Memory B cell (primary cell): ENCODE results near the gene CHST9.
"Not testable (repeated sequence)": the region's sequence is repeated elsewhere in the genome, so short reads cannot be mapped to it uniquely, and the experiment has no call there.

ENCODE experiments used
- ATAC-seq: fragments of 150-1000 bp; cut with Tn5 transposase; 2 replicates; pipeline ENCODE4 v1.10.0; 2021; ENCODE audit warnings: low read depth, mild to moderate bottlenecking, moderate library complexity
- DNase-seq, 2 donors: peaks; one replicate each; pipeline ENCODE4 v3.0.0; 2022; ENCODE audit warnings: low spot score in 2 of 2
- H3K27ac Mint-ChIP-seq: one replicate; pipeline ENCODE4 v1.8.0; 2022; ENCODE audit warnings: mild to moderate bottlenecking, moderate library complexity, mixed read lengths
- H3K27me3 Mint-ChIP-seq: one replicate; pipeline ENCODE4 v1.8.0; 2022; ENCODE audit warnings: mixed read lengths
- H3K36me3 Mint-ChIP-seq: one replicate; pipeline ENCODE4 v1.8.0; 2022; ENCODE audit warnings: mild to moderate bottlenecking, mixed read lengths
- H3K4me1 Mint-ChIP-seq: one replicate; pipeline ENCODE4 v1.8.0; 2022; ENCODE audit warnings: mixed read lengths
- H3K4me3 Mint-ChIP-seq: one replicate; pipeline ENCODE4 v1.8.0; 2022; ENCODE audit warnings: mild to moderate bottlenecking, moderate library complexity, mixed read lengths
- H3K9me3 Mint-ChIP-seq: one replicate; pipeline ENCODE4 v1.8.0; 2022; ENCODE audit warnings: mixed read lengths

Gene CHST9

DNA sequence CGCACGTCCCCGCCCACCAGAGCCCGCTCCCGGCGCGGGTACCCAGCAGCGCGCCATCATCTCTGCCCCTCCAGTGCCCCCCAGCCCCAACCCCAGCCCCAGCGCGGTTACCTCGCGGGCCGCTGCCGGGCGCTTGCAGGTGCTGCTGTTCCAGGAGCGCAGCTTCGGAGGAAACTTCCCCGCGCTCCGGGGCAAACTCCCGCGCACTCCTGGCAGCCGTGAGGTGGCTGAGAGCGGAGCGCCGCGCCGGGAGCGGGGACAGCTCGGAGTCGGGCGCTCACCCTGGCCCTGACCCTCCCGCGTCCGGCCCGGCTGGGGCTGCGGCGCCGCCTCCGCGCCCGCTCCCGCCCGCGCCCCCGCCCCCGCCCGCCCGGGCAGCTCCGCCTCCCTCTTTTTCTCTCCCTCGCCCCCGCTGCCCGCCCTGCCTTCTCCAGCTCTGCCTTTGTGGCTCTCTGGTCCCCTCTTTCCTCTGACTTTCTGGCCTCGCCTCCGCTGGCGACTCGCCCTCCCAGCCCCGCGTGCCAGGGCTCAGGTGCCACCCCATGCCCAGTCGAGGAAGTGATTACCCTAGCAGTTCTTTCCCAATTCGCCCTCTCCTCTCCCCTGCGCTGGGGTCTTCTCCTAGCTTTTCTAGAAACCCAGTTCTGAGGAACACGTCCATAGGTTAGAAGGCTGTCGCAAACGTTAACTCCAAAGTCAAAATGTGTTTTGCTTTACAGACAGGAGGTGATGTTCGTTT is at the start of gene CHST9:
CHST9 (minus strand) TSS at position 284 of the 739 bp plus-strand sequence. CDS start 42,499 bp downstream, outside the sequence.
- ATAC-seq: no peak

DNA sequence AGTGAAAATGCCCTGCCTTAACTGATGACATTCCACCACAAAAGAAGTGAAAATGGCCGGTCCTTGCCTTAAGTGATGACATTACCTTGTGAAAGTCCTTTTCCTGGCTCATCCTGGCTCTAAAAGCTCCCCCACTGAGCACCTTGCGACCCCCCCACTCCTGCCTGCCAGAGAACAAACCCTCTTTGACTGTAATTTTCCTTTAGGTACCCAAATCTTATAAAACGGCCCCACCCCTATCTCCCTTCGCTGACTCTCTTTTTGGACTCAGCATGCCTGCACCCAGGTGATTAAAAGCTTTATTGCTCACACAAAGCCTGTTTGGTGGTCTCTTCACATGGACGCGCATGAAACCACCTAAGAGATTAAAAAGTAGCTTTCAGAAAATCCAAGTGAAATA is 47.2 kb upstream of the CHST9 start:
- H3K36me3 Mint-ChIP-seq, ATAC-seq, H3K4me1 Mint-ChIP-seq, H3K27ac Mint-ChIP-seq, H3K4me3 Mint-ChIP-seq, DNase-seq, H3K27me3 Mint-ChIP-seq, H3K9me3 Mint-ChIP-seq: not testable (repeated sequence)

More for the DNA sequence above, at the start of gene CHST9:
- peaks cover 2% of the 10 kb centered on the region for H3K9me3 Mint-ChIP-seq
- H3K27me3 Mint-ChIP-seq: peaks cover 8% of the 10 kb centered on the region
- no peaks in the 10 kb centered on the region for H3K36me3 Mint-ChIP-seq
- no peak within 1 kb of the TSS for H3K4me3 Mint-ChIP-seq
- DNase-seq: no peak
- peaks cover 3% of the 10 kb centered on the region for H3K4me1 Mint-ChIP-seq
- no peak within 1 kb of the TSS for H3K27ac Mint-ChIP-seq

- not testable (repeated sequence) for H3K4me3 Mint-ChIP-seq, H3K9me3 Mint-ChIP-seq, H3K36me3 Mint-ChIP-seq, H3K27me3 Mint-ChIP-seq, ATAC-seq, H3K4me1 Mint-ChIP-seq, DNase-seq, H3K27ac Mint-ChIP-seq
Observed at GRCh38 chr18:27231671-27232070, 46.6 kb upstream of the CHST9 start.

DNA sequence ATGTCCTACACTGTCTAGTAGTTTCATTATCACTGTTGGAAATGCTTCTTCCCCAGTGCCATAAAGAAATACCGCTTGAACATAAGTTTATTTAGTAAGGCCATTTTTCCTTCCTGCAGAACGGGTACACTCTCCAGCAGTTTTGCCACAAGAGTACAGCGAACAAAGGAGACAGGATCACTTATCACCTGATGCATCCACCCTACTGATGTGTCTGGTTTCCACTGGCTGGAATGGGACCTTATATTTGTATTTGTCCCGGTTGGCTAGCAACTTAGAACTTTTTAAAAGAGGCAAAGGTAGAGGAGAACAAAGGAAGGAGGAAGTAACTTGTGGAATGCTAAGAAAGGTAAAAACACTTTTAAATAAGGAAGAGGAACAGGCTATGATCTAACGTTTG is 46.1 kb upstream of the CHST9 start:
- not testable (repeated sequence) for H3K27me3 Mint-ChIP-seq, DNase-seq, H3K4me3 Mint-ChIP-seq, H3K36me3 Mint-ChIP-seq, H3K4me1 Mint-ChIP-seq, H3K9me3 Mint-ChIP-seq, H3K27ac Mint-ChIP-seq, ATAC-seq

DNA sequence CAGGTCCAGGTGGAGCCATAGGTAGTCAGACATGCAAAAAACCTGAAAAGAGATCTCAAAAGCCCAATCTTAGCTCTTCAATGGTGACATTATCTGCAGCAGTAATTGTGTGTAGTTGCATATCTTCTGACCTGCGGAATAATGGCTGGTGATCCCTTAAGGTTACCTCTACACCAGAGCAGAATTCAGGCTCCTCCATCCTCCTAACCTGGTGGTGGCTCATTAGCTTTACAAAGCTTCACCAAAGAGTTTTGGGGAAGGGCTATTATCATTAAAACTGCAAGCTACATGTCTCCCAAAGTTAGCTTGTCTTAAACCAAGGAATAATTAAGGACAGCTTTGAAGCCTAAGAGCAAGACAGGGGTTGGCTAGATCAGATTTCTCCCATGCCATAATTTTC is 42.6 kb upstream of the CHST9 start:
- no peak for DNase-seq
- no peaks in the 10 kb centered on the region for H3K27me3 Mint-ChIP-seq
- no peaks in the 10 kb centered on the region for H3K36me3 Mint-ChIP-seq
- H3K9me3 Mint-ChIP-seq: peaks cover 6% of the 10 kb centered on the region
- no peak for ATAC-seq
- no peak overlapping the region for H3K4me3 Mint-ChIP-seq
- no peaks in the 10 kb centered on the region for H3K4me1 Mint-ChIP-seq
- no peak overlapping the region for H3K27ac Mint-ChIP-seq

DNA sequence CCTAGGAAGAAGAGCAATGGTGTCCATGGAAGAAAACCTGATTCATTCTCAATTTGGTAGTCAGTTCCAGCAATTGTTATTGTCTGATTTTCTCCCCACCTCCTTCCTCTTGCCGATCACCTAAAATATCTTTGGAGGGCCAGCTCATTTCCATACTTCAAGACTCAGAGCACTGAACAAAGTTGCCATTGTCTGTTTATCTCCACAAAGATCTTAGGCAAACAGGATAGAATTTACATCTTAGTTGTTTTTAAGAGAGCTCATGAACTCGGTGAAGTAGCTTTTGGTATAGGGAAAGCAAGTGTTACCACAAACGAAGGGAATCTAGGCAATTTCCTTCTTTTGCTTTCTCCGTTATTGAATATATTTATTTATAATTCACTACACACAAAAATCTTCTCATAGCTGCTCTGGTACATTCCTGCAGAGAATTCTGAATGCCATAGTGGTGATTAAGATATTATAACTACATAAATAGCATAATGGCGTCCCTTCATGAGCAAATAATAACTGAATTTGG is 41.5 kb upstream of the CHST9 start:
- Mint-ChIP-seq H3K27me3 (no peaks in the 10 kb centered on the region), H3K9me3 (peaks cover 6% of the 10 kb centered on the region), H3K4me1 (no peaks in the 10 kb centered on the region), H3K27ac (no peak overlapping the region), H3K4me3 (no peak overlapping the region), H3K36me3 (no peaks in the 10 kb centered on the region)
- ATAC-seq: no peak
- no peak for DNase-seq

DNA sequence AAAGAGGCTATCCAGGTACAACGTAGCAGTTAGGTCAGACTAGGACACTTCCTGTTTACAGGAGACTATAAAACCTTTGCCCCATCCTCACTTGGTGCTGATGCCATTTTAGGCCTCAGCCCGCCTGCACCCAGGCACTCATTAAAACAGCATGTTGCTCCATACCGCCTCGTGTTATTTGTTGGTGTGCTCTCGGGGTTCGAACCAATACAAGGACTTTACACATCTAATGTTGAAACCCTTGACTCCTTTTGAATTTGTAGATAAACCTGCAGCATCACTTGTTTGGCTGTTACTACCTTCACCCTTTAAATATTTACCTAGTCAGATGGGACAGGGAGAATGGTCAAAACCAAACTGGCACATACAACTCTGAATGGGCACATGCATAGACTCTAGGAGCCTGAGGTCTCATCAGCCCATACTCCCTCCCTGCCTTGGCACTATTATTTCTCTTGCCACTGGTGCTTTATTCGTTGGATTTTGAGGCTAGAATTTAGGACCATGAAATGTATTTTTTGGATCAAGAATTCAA is 40.9 kb upstream of the CHST9 start:
- ATAC-seq: no peak
- Mint-ChIP-seq H3K9me3 (peaks cover 4% of the 10 kb centered on the region), H3K36me3 (no peaks in the 10 kb centered on the region), H3K4me3 (no peak overlapping the region), H3K27me3 (no peaks in the 10 kb centered on the region), H3K27ac (no peak overlapping the region), H3K4me1 (no peaks in the 10 kb centered on the region)
- no peak for DNase-seq

DNA sequence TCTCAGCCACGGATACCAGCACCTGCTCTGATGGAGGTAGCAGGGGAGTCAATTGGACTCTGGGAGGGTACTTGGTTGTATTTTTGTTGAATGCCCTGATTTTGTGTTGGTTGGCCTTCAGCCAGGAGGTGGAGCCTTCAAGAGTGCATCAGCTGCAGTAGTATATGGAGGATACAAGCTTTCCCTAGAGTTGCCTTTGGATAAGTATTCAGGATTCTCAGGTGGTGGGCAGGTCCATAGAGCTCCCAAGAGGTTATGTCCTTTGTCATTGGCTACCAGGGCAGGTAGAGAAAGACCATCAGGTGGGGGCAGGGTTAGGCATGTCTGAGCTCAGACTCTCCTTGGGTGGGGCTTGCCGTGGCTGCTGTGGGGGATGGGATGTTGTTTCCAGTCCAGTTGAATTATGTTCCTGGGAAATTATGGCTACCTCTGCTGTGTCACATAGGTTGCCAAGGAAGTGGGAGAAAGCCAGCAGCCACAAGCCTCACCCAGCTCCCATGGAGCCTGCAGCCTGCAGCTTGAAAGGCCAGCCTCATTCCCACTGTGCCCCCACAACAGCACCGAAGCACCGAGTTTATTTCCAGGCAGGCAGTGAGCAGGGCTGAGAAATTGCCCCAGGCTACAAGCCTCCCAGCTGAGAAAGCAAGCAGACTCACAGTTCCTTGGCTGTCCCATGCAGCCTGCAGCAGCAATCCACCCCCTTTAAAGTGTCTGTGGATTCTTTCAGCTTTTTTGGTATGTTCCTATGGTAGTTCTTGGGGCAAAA is 38.6 kb upstream of the CHST9 start:
- no peak for ATAC-seq
- H3K4me1 Mint-ChIP-seq: no peaks in the 10 kb centered on the region
- H3K9me3 Mint-ChIP-seq: peaks cover 5% of the 10 kb centered on the region

GRCh38 chr18:27214831-27215230 is 29.7 kb upstream of the CHST9 start:
- H3K36me3 Mint-ChIP-seq: no peaks in the 10 kb centered on the region
- H3K4me1 Mint-ChIP-seq: no peaks in the 10 kb centered on the region
- no peaks in the 10 kb centered on the region for H3K27me3 Mint-ChIP-seq
- DNase-seq: no peak
- H3K4me3 Mint-ChIP-seq: no peak overlapping the region
- no peak for ATAC-seq
- no peak overlapping the region for H3K27ac Mint-ChIP-seq
- H3K9me3 Mint-ChIP-seq: peaks cover 6% of the 10 kb centered on the region

More for the DNA sequence above, 38.6 kb upstream of the CHST9 start:
- H3K27ac Mint-ChIP-seq: no peak overlapping the region
- no peak for DNase-seq
- no peaks in the 10 kb centered on the region for H3K36me3 Mint-ChIP-seq
- no peaks in the 10 kb centered on the region for H3K27me3 Mint-ChIP-seq
- no peak overlapping the region for H3K4me3 Mint-ChIP-seq

GRCh38 chr18:27213123-27213717 is 28.1 kb upstream of the CHST9 start:
- Mint-ChIP-seq H3K27me3 (no peaks in the 10 kb centered on the region), H3K36me3 (no peaks in the 10 kb centered on the region), H3K9me3 (peaks cover 6% of the 10 kb centered on the region), H3K27ac (no peak overlapping the region), H3K4me3 (no peak overlapping the region), H3K4me1 (no peaks in the 10 kb centered on the region)
- ATAC-seq: no peak
- DNase-seq: no peak

DNA sequence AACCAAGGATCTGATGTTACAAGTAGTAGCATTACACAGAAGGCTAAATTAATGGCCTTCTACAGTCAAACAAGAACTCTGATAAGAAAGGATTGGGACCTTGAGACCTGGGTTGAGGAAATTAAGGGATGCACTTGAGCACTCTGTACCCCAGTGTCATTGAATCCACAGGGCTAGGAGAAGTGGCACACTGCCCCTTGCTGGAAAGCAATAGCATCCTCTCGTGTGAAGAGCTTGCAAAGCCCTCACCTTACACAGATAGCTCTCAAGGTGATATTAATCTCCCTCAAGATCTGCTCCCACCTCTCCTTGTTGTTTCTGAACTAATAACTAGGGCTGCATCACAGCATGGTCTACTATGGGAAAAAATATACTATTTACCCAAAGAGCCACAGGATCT is 26.5 kb upstream of the CHST9 start:
- Mint-ChIP-seq H3K27me3 (no peaks in the 10 kb centered on the region), H3K27ac (no peak overlapping the region), H3K4me1 (no peaks in the 10 kb centered on the region), H3K9me3 (peaks cover 5% of the 10 kb centered on the region), H3K36me3 (no peaks in the 10 kb centered on the region), H3K4me3 (no peak overlapping the region)
- ATAC-seq (no peak), DNase-seq (no peak)

DNA sequence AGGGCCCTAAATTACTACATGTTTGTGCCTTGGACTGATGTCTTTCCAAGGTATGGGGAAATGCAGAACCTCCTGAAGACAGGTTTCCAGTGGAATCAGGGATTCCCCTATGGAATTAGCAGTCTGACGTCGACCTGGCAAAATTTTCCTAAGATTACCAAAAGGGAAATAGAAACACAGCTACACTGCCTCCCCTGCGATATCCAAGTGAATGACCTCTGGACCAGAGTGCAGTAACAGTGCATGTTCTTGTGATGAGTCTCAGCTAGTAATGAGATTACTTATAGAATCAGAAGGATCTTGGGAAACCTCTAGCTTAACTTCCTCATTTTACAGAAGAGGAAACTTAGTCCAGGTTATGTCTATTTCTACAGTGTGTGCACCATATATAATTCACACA is 21.3 kb upstream of the CHST9 start:
- H3K36me3 Mint-ChIP-seq: no peaks in the 10 kb centered on the region
- no peak overlapping the region for H3K27ac Mint-ChIP-seq
- peaks cover 6% of the 10 kb centered on the region for H3K9me3 Mint-ChIP-seq
- ATAC-seq (no peak), DNase-seq (no peak)
- no peaks in the 10 kb centered on the region for H3K27me3 Mint-ChIP-seq
- no peak overlapping the region for H3K4me3 Mint-ChIP-seq
- H3K4me1 Mint-ChIP-seq: no peaks in the 10 kb centered on the region

- no peak for DNase-seq
- no peak overlapping the region for H3K27ac Mint-ChIP-seq
- H3K9me3 Mint-ChIP-seq: peaks cover 2% of the 10 kb centered on the region
- H3K4me1 Mint-ChIP-seq: no peaks in the 10 kb centered on the region
- H3K27me3 Mint-ChIP-seq: no peaks in the 10 kb centered on the region
- no peak for ATAC-seq
- H3K36me3 Mint-ChIP-seq: no peaks in the 10 kb centered on the region
- no peak overlapping the region for H3K4me3 Mint-ChIP-seq
Observed at GRCh38 chr18:27202741-27203140, 17.6 kb upstream of the CHST9 start.

- peaks cover under 1% of the 10 kb centered on the region for H3K9me3 Mint-ChIP-seq
- no peak for ATAC-seq
- H3K27ac Mint-ChIP-seq: no peak overlapping the region
- no peak for DNase-seq
- H3K36me3 Mint-ChIP-seq: no peaks in the 10 kb centered on the region
- no peaks in the 10 kb centered on the region for H3K27me3 Mint-ChIP-seq
- H3K4me3 Mint-ChIP-seq: no peak overlapping the region
- no peaks in the 10 kb centered on the region for H3K4me1 Mint-ChIP-seq
Observed at GRCh38 chr18:27198036-27198435, 12.9 kb upstream of the CHST9 start.
